PC-3 (cell line): ENCODE results near the gene ANKS1A.

ENCODE experiments used
- EZH2phosphoT487 ChIP-seq: fragments of 300-600 bp; sonication (generic); IDR thresholded peaks from 2 replicates; pipeline ENCODE4 v1.6.1; 2018; ENCODE audit warnings: mild to moderate bottlenecking, antibody characterized with exemption, low read length, borderline replicate concordance
- TF ChIP-seq, protein P1 (sequence below): fragments of 300-600 bp; sonication (generic); conservative IDR thresholded peaks from 2 replicates; pipeline ENCODE4 v1.5.1; 2017; ENCODE audit warnings: antibody characterized with exemption, low read depth, mild to moderate bottlenecking, low read length

GRCh38 chr6:35035481-35036030 lies 146.5 kb downstream of the ANKS1A start:
- TF ChIP-seq, protein P1, sequence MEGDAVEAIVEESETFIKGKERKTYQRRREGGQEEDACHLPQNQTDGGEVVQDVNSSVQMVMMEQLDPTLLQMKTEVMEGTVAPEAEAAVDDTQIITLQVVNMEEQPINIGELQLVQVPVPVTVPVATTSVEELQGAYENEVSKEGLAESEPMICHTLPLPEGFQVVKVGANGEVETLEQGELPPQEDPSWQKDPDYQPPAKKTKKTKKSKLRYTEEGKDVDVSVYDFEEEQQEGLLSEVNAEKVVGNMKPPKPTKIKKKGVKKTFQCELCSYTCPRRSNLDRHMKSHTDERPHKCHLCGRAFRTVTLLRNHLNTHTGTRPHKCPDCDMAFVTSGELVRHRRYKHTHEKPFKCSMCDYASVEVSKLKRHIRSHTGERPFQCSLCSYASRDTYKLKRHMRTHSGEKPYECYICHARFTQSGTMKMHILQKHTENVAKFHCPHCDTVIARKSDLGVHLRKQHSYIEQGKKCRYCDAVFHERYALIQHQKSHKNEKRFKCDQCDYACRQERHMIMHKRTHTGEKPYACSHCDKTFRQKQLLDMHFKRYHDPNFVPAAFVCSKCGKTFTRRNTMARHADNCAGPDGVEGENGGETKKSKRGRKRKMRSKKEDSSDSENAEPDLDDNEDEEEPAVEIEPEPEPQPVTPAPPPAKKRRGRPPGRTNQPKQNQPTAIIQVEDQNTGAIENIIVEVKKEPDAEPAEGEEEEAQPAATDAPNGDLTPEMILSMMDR = no peak
- TF ChIP-seq EZH2phosphoT487 = no peak
